ENCODE results near the gene DAG1.
A peak's percentile ranks its signal among the peaks of the same experiment; 100 is the strongest.

Gene DAG1

DNA sequence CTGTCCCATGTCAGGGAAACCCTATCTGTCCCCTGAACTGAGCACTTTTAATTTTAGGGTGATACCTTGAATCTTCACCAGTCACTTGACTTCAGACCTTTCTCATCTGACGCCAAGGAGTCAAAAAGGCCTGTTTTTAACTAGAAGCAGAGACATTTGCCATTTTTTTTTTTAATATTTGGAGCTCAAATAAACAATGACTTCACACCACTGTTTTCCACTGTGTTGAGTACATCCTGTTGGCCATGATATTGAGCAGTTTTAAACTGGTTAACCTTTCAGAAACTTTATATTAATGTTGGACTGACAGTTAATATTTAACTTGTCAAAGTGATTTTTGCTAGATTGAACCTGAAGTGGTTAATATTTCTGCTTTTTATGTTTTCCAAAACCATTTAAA lies 28.2 kb downstream of the DAG1 start:
- Histone ChIP-seq H3K27me3 (replicated peaks; ENCODE audit: control insufficient read depth, insufficient read depth, low read length) (no peaks in the 10 kb centered on the region), H3K36me3 (ENCODE audit: control insufficient read depth, insufficient read depth, low read length, severe bottlenecking) (peaks cover 5% of the 10 kb centered on the region), H3K4me1 (ENCODE audit: control insufficient read depth, insufficient read depth, low read length) (peaks cover 21% of the 10 kb centered on the region), H3K4me3 (ENCODE audit: low read length) (no peak overlapping the region), H3K9ac (ENCODE audit: low read length) (no peak overlapping the region), H3K9me3 (ENCODE audit: control insufficient read depth, low read length) (no peaks in the 10 kb centered on the region)
- no peak for DNase-seq (ENCODE audit: low read depth)

DNA sequence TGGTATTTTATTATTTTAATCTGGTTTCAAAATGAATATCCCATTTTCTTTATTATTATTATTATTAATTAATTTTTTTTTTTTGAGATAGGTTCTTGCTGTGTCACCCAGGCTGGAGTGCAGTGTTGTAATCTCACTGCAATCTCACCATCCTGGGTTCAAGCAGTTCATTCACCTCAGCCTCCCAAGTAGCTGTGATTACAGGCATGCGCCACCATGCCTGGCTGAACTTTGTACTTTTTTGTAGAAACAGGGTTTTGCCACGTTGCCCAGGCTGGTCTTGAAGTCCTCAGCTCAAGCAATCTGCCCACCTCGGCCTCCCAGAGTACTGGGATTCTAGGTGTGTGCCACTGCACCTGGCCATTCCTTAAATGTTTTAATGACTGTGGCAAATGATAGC lies 28.6 kb downstream of the DAG1 start:
- Histone ChIP-seq H3K36me3 (ENCODE audit: control insufficient read depth, insufficient read depth, low read length, severe bottlenecking) (peaks cover under 1% of the 10 kb centered on the region), H3K4me1 (ENCODE audit: control insufficient read depth, insufficient read depth, low read length) (peaks cover 21% of the 10 kb centered on the region), H3K4me3 (ENCODE audit: low read length) (no peak overlapping the region), H3K27me3 (replicated peaks; ENCODE audit: control insufficient read depth, insufficient read depth, low read length) (no peaks in the 10 kb centered on the region), H3K9ac (ENCODE audit: low read length) (no peak overlapping the region), H3K9me3 (ENCODE audit: control insufficient read depth, low read length) (no peaks in the 10 kb centered on the region)
- no peak for DNase-seq (ENCODE audit: low read depth)

DNA sequence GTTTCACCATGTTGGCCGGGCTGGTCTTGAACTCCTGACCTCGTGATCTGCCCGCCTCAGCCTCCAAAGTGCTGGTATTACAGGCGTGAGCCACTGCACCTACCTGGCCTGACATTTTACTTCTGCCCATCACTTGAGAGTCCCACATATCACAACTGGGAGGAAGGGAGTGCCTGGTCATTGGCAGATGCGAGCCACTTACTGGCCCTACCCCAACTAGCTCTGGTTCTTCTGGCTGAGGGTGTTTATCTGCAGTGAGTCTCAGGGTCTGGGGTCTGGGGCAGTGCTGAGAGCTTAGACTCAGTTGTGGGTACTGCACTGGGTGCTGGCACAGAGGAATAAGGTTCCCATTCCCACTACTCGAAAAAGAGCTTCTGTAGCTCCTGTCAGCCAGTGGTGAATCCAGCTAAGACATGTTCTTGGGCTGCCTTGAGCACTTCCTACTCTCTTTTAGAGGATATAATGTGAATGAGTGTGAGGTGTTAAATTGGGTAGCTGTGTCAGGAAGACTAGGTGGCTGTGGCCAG lies 30.2 kb downstream of the DAG1 start:
- peak overlapping the region; percentile 26 for H3K4me3 ChIP-seq (ENCODE audit: low read length)
- H3K4me1 ChIP-seq (ENCODE audit: control insufficient read depth, insufficient read depth, low read length) = peaks cover 16% of the 10 kb centered on the region
- H3K9ac ChIP-seq (ENCODE audit: low read length) = peak overlapping the region; percentile 57
- DNase-seq (ENCODE audit: low read depth) = no peak
- H3K27me3 ChIP-seq (replicated peaks; ENCODE audit: control insufficient read depth, insufficient read depth, low read length) = no peaks in the 10 kb centered on the region
- no peaks in the 10 kb centered on the region for H3K36me3 ChIP-seq (ENCODE audit: control insufficient read depth, insufficient read depth, low read length, severe bottlenecking)
- no peaks in the 10 kb centered on the region for H3K9me3 ChIP-seq (ENCODE audit: control insufficient read depth, low read length)

DNA sequence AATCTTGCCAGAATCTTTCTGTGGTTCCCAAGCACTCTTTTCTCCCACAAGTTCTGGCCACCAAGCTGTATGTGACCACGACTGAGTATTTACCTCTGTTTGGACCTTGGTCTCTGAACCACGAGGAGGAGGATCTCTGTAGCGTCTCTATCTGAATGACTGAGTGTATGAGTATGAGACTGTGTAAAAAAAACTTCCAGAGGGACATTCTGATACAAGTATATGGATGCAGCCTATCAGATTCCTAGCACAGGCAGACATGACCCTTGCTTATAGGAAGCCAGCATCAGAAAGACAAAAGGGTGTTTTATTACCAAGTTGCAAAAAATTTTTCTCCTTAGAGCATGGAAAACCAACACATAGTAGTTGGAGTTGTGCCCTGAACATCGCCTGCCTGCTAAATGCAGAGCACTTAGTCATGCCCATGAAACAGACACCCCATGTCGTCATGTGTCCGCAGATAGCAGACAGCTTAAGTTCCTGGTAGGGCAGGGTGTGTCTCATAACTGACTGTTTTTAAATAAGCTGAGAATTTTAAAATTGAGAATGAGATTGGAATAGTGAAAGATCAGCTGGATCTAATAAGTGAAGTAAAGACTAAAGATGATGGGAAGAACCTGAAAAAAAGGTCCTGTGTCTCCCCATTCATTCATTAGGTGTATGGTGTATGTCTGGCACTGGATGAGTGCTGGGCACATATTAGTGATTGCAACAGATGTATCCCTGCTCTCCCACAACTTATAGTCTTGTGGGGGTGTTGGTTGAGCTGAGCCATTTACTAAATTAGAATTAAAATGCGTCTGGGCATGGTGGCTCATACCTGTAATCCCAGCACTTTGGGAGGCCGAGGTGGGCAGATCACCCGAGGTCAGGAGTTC lies 30.9 kb downstream of the DAG1 start:
- Histone ChIP-seq H3K4me1 (ENCODE audit: control insufficient read depth, insufficient read depth, low read length) (peaks cover 16% of the 10 kb centered on the region), H3K27me3 (replicated peaks; ENCODE audit: control insufficient read depth, insufficient read depth, low read length) (no peaks in the 10 kb centered on the region), H3K9me3 (ENCODE audit: control insufficient read depth, low read length) (no peaks in the 10 kb centered on the region), H3K9ac (ENCODE audit: low read length) (peak overlapping the region; percentile 57), H3K4me3 (ENCODE audit: low read length) (peak overlapping the region; percentile 61), H3K36me3 (ENCODE audit: control insufficient read depth, insufficient read depth, low read length, severe bottlenecking) (no peaks in the 10 kb centered on the region)
- DNase-seq (ENCODE audit: low read depth) = peak; percentile 97

DNA sequence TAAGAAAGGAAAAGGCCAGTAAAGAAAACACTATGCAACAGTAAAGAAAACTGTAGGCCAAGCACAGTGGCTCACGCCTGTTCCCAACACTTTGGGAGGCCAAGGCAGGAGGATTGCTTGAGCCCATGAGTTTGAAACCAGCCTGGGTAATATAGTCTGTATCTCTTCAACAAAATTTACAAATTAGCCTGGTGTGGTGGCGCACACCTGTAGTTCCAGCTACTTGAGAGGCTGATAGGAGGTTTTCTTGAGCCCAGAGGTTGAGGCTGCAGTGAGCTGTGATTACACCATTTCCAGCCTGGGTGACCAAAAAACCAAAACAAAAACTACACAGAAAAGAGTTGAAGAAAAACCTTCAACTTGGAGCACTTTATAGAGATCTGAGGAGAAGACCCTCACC lies 31.8 kb downstream of the DAG1 start:
- Histone ChIP-seq H3K4me1 (ENCODE audit: control insufficient read depth, insufficient read depth, low read length) (peaks cover 16% of the 10 kb centered on the region), H3K36me3 (ENCODE audit: control insufficient read depth, insufficient read depth, low read length, severe bottlenecking) (no peaks in the 10 kb centered on the region), H3K9me3 (ENCODE audit: control insufficient read depth, low read length) (no peaks in the 10 kb centered on the region), H3K4me3 (ENCODE audit: low read length) (no peak overlapping the region), H3K27me3 (replicated peaks; ENCODE audit: control insufficient read depth, insufficient read depth, low read length) (no peaks in the 10 kb centered on the region), H3K9ac (ENCODE audit: low read length) (no peak overlapping the region)
- no peak for DNase-seq (ENCODE audit: low read depth)

DNA sequence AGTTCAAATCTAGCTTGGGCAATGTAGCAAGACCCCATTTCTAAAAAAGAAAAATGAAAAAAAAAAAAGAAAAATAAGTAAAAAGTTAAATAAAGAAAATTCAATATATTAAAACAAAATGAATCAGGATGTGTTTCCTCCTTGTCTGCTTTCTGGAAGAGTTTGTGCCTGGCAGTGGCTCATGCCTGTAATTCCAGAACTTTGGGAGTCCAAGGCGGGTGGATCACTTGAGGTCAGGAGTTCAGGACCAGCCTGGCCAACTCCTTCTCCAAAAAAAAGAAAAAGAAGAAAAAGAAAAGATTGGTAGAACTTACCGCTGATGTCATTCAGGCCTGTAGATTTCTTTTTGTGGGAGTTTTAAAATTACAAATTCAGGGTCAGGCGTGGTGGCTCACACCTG lies 36.8 kb downstream of the DAG1 start:
- Histone ChIP-seq H3K36me3 (ENCODE audit: control insufficient read depth, insufficient read depth, low read length, severe bottlenecking) (peaks cover 16% of the 10 kb centered on the region), H3K27me3 (replicated peaks; ENCODE audit: control insufficient read depth, insufficient read depth, low read length) (no peaks in the 10 kb centered on the region), H3K4me3 (ENCODE audit: low read length) (no peak overlapping the region), H3K4me1 (ENCODE audit: control insufficient read depth, insufficient read depth, low read length) (no peaks in the 10 kb centered on the region), H3K9me3 (ENCODE audit: control insufficient read depth, low read length) (no peaks in the 10 kb centered on the region), H3K9ac (ENCODE audit: low read length) (no peak overlapping the region)
- DNase-seq (ENCODE audit: low read depth) = no peak

DNA sequence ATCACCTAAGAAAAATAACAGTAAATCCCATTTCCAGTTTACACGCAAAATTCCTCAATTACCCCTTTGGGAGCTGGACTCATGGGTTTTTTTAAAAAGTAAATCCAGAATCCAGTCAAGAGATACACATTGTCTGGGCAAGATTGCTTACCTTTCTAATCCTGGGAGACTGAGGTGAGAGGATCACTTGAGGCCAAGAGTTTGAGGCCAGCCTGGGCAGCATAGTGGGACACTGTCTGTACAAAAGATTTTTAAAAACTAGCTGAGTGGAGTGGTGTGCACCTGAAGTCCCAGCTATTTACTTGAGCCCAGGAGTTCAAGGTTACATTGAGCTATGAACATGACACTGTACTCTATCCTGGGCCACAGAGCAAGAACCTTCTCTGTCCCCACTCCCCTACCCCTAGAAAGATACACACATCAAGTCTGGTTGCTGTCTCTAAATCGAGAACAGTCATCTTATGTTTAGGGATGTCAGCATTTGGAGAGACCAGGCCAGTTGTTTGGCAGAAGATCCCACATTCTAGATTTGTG lies 39.0 kb downstream of the DAG1 start:
- H3K9me3 ChIP-seq (ENCODE audit: control insufficient read depth, low read length) = no peaks in the 10 kb centered on the region
- no peaks in the 10 kb centered on the region for H3K4me1 ChIP-seq (ENCODE audit: control insufficient read depth, insufficient read depth, low read length)
- no peak overlapping the region for H3K4me3 ChIP-seq (ENCODE audit: low read length)
- H3K27me3 ChIP-seq (replicated peaks; ENCODE audit: control insufficient read depth, insufficient read depth, low read length) = no peaks in the 10 kb centered on the region
- H3K36me3 ChIP-seq (ENCODE audit: control insufficient read depth, insufficient read depth, low read length, severe bottlenecking) = peaks cover 28% of the 10 kb centered on the region
- DNase-seq (ENCODE audit: low read depth) = no peak
- no peak overlapping the region for H3K9ac ChIP-seq (ENCODE audit: low read length)

DNA sequence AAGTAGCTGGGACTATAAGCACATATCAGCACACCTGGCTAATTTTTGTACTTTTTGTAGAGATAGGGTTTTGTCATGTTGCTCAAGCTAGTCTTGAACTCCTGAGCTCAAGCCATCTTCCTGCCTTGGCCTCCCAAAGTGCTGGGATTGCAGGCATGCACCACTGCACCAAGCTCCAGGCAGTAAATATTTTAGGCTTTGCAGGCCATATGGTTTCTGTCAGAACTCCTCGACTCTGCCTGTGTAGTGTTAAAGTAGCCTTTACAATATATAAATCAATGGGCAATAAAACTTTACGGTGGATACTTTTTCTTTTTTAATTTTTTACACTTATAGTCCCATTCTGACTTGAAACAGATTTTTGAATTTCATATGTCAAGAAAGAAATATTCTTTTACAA lies 41.6 kb downstream of the DAG1 start:
- no peaks in the 10 kb centered on the region for H3K27me3 ChIP-seq (replicated peaks; ENCODE audit: control insufficient read depth, insufficient read depth, low read length)
- DNase-seq (ENCODE audit: low read depth) = no peak
- H3K4me1 ChIP-seq (ENCODE audit: control insufficient read depth, insufficient read depth, low read length) = no peaks in the 10 kb centered on the region
- H3K36me3 ChIP-seq (ENCODE audit: control insufficient read depth, insufficient read depth, low read length, severe bottlenecking) = peaks cover 35% of the 10 kb centered on the region
- H3K9ac ChIP-seq (ENCODE audit: low read length) = no peak overlapping the region
- H3K9me3 ChIP-seq (ENCODE audit: control insufficient read depth, low read length) = no peaks in the 10 kb centered on the region
- H3K4me3 ChIP-seq (ENCODE audit: low read length) = no peak overlapping the region

DNA sequence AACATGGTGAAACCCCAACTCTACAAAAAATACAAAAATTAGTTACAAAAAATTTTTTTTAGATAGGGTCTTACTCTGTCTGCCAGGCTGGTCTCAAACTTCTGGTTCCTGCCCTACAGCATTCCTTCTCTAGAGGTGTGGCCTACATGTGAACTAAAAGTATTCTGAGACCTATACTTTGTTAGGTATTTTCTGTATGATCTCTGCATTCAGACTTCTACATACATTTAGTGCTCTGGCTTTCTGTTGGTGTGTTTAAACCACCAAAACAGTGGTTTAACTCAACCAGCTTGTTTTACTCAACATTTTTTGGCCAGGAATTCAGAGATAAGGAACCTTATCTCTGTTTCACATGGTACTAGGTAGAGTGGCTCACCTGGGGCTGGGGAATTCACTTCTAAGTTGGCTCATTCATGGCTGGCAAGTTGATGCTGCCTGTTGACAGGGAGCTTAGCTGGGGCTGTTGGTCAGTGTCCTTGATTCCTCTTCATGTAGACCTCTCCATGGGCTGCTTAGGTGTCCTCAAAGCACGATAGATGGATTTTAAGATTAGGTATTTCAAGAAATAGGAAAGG lies 42.8 kb downstream of the DAG1 start:
- H3K36me3 ChIP-seq (ENCODE audit: control insufficient read depth, insufficient read depth, low read length, severe bottlenecking) = peaks cover 42% of the 10 kb centered on the region
- DNase-seq (ENCODE audit: low read depth) = no peak
- H3K9me3 ChIP-seq (ENCODE audit: control insufficient read depth, low read length) = no peaks in the 10 kb centered on the region
- H3K4me3 ChIP-seq (ENCODE audit: low read length) = no peak overlapping the region
- H3K27me3 ChIP-seq (replicated peaks; ENCODE audit: control insufficient read depth, insufficient read depth, low read length) = no peaks in the 10 kb centered on the region
- H3K4me1 ChIP-seq (ENCODE audit: control insufficient read depth, insufficient read depth, low read length) = no peaks in the 10 kb centered on the region
- H3K9ac ChIP-seq (ENCODE audit: low read length) = no peak overlapping the region

DNA sequence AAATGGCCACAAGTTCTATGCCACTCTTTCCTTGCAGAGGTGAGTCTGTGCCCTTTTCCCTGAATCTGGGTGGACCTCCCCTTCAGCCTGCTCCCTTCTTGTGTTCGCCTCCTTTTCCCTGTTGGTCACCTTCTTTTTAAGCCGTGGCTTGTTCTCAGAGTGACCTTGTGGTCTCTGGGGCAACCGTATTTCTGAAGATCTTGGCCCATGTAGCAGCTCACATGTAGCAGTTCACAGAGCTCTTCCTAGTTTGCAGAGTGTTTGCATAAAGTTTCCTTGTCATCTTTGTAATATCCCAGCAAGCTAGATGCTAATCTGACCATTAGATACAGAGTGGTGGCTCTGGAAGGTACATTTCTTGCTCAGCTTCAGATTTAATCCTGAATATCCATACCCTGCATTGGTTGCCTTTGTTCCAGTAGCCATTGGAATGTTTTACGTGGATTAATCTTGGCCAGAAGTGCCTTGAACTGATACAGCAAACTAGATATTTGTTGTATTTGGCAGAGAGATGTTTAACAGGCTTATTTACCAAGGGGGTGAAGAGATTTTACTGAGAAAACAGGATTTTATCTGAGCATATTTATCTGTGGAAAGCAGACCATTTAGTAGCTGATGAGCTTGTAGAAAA lies 43.5 kb downstream of the DAG1 start:
- DNase-seq (ENCODE audit: low read depth) = no peak
- no peak overlapping the region for H3K9ac ChIP-seq (ENCODE audit: low read length)
- no peaks in the 10 kb centered on the region for H3K27me3 ChIP-seq (replicated peaks; ENCODE audit: control insufficient read depth, insufficient read depth, low read length)
- H3K36me3 ChIP-seq (ENCODE audit: control insufficient read depth, insufficient read depth, low read length, severe bottlenecking) = peaks cover 45% of the 10 kb centered on the region
- no peak overlapping the region for H3K4me3 ChIP-seq (ENCODE audit: low read length)
- H3K9me3 ChIP-seq (ENCODE audit: control insufficient read depth, low read length) = no peaks in the 10 kb centered on the region
- no peaks in the 10 kb centered on the region for H3K4me1 ChIP-seq (ENCODE audit: control insufficient read depth, insufficient read depth, low read length)

DNA sequence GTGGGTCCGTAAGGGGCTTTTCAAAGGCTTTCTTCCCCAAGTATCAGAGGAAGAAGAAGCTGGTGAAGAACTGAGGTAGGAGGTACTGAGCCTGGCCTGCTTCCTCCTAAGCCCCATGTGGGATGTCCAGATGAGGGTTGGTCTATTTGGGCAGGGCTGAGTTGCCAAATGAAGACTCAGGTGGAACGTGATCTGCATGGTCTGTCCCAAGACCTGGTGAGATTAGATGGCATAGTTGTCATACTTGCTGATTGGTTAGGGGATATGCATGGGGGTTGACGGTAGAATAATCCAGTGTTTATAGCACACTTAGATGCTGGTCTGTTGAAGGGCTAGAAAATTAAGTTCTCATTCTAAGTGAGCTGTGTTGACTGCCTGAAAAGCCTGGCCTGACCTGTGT lies 47.9 kb downstream of the DAG1 start:
- Histone ChIP-seq H3K4me1 (ENCODE audit: control insufficient read depth, insufficient read depth, low read length) (no peaks in the 10 kb centered on the region), H3K4me3 (ENCODE audit: low read length) (no peak overlapping the region), H3K36me3 (ENCODE audit: control insufficient read depth, insufficient read depth, low read length, severe bottlenecking) (peaks cover 31% of the 10 kb centered on the region), H3K9me3 (ENCODE audit: control insufficient read depth, low read length) (no peaks in the 10 kb centered on the region), H3K27me3 (replicated peaks; ENCODE audit: control insufficient read depth, insufficient read depth, low read length) (no peaks in the 10 kb centered on the region), H3K9ac (ENCODE audit: low read length) (no peak overlapping the region)
- DNase-seq (ENCODE audit: low read depth) = no peak
